ENCODE data around the gene NRXN3. TPM values are rescaled to one million over a fixed set of nuclear protein-coding genes. Genes with fewer than 3 reads are reported as not detected.
A peak's percentile ranks its signal among the peaks of the same experiment; 100 is the strongest.

The NRXN3 gene
- total RNA-seq, 1 experiment from 2014 or later: not detected

GRCh38 chr14:79802093-79802492 is 1631.9 kb downstream of the NRXN3 start:
- H3K9me2 ChIP-seq (ENCODE audit: insufficient read depth): no peaks in the 10 kb centered on the region
- intact Hi-C loops (cut with micrococcal nuclease; ENCODE audit: unreplicated experiment): no loop called here
- no peak for DNase-seq
- CTCF ChIA-PET: no interaction called here
- no peaks in the 10 kb centered on the region for H3K79me2 ChIP-seq (ENCODE audit: low read depth)
- no peaks in the 10 kb centered on the region for H4K20me1 ChIP-seq (ENCODE audit: insufficient read depth)
- H3F3A ChIP-seq (ENCODE audit: insufficient read depth, low read depth): no peaks in the 10 kb centered on the region
- H3K36me3 ChIP-seq (ENCODE audit: low read depth): no peaks in the 10 kb centered on the region
- H3K4me2 ChIP-seq: no peak overlapping the region
- H3K27ac ChIP-seq: no peak overlapping the region
- POLR2A ChIA-PET (ENCODE audit: unreplicated experiment): no interaction called here
- H3K4me3 ChIP-seq: no peak overlapping the region
- no peaks in the 10 kb centered on the region for H3K4me1 ChIP-seq (replicated peaks; ENCODE audit: insufficient read depth)
- no TSS peak for BruUV-seq (replicated peaks)
- no peaks in the 10 kb centered on the region for H3K9me3 ChIP-seq (ENCODE audit: insufficient read depth, low read depth)
- no peak for TF ChIP-seq CTCF (conservative IDR thresholded peaks at IDR 0.05)
- H3K27me3 ChIP-seq (ENCODE audit: insufficient read depth, low read depth): no peaks in the 10 kb centered on the region
- no peak overlapping the region for H2AFZ ChIP-seq

GRCh38 chr14:79805636-79806035 is 1635.5 kb downstream of the NRXN3 start:
- ChIA-PET POLR2A (ENCODE audit: unreplicated experiment) (no interaction called here), CTCF (no interaction called here)
- Histone ChIP-seq H3K9me3 (ENCODE audit: insufficient read depth, low read depth) (no peaks in the 10 kb centered on the region), H3K4me1 (replicated peaks; ENCODE audit: insufficient read depth) (no peaks in the 10 kb centered on the region), H3K79me2 (ENCODE audit: low read depth) (no peaks in the 10 kb centered on the region), H3K27me3 (ENCODE audit: insufficient read depth, low read depth) (no peaks in the 10 kb centered on the region), H3F3A (ENCODE audit: insufficient read depth, low read depth) (no peaks in the 10 kb centered on the region), H3K4me2 (no peak overlapping the region), H4K20me1 (ENCODE audit: insufficient read depth) (no peaks in the 10 kb centered on the region), H2AFZ (no peak overlapping the region), H3K4me3 (no peak overlapping the region), H3K9me2 (ENCODE audit: insufficient read depth) (no peaks in the 10 kb centered on the region), H3K36me3 (ENCODE audit: low read depth) (no peaks in the 10 kb centered on the region), H3K27ac (no peak overlapping the region)
- no peak for TF ChIP-seq CTCF (conservative IDR thresholded peaks at IDR 0.05)
- no peak for TF ChIP-seq EZH2 (IDR thresholded peaks at IDR 0.05; ENCODE audit: low read depth)
- intact Hi-C loops (cut with micrococcal nuclease; ENCODE audit: unreplicated experiment): no loop called here
- no peak for DNase-seq
- BruUV-seq (replicated peaks): no TSS peak

- Histone ChIP-seq H3K79me2 (ENCODE audit: low read depth) (no peaks in the 10 kb centered on the region), H3K4me3 (no peak overlapping the region), H3F3A (ENCODE audit: insufficient read depth, low read depth) (no peaks in the 10 kb centered on the region), H3K4me1 (replicated peaks; ENCODE audit: insufficient read depth) (no peaks in the 10 kb centered on the region), H3K36me3 (ENCODE audit: low read depth) (no peaks in the 10 kb centered on the region), H3K9me3 (ENCODE audit: insufficient read depth, low read depth) (no peaks in the 10 kb centered on the region), H4K20me1 (ENCODE audit: insufficient read depth) (no peaks in the 10 kb centered on the region), H2AFZ (no peak overlapping the region), H3K4me2 (no peak overlapping the region), H3K27ac (no peak overlapping the region), H3K27me3 (ENCODE audit: insufficient read depth, low read depth) (no peaks in the 10 kb centered on the region), H3K9me2 (ENCODE audit: insufficient read depth) (no peaks in the 10 kb centered on the region)
- CTCF ChIA-PET: interaction anchor here (0.8 kb wide), 1 partner anchor 1114 kb away, joined by 4 read pairs; no protein-coding TSS in a partner anchor
- intact Hi-C loops (cut with micrococcal nuclease; ENCODE audit: unreplicated experiment): loop anchor here (1.0 to 10.0 kb wide), 3 partner anchors 1040 to 1175 kb away; no protein-coding TSS in a partner anchor
- no peak for TF ChIP-seq EZH2 (IDR thresholded peaks at IDR 0.05; ENCODE audit: low read depth)
- peak; percentile 54 for TF ChIP-seq CTCF (conservative IDR thresholded peaks at IDR 0.05)
- peak; percentile 4 to 38 for DNase-seq
- no TSS peak for BruUV-seq (replicated peaks)
- POLR2A ChIA-PET (ENCODE audit: unreplicated experiment): no interaction called here
Observed at GRCh38 chr14:79809849-79810612, 1639.9 kb downstream of the NRXN3 start.

Measured in PC-9 (cell line).